CD4-positive, alpha-beta T cell treated with Interleukin-12 subunit alpha and Interleukin-12 subunit beta, for 1 hour (primary cell): ENCODE results near the gene TIMM50.
A peak's percentile ranks its signal among the peaks of the same experiment; 100 is the strongest.

Experiments
- DNase-seq: peaks from one replicate; pipeline ENCODE4 v3.0.0-alpha.2; 2020

The TIMM50 gene

DNA sequence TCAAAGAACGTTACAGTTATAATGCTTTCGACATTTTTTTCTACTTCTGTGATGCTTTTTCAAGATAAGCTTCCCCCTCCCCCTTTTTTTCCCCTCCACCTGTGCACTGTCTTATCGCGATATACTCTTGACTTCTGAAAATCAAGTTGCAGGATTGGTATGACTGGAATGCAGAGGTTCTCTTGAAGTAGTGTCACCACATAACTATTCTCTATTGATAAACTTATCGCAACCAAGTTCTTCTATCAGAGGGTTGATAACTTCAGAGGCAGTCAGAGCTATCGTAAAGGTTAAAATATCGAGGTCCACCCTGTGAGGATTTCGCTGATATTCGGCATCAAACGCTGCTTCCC, 58.5 kb downstream of the TIMM50 start:
- no peak for DNase-seq

DNA sequence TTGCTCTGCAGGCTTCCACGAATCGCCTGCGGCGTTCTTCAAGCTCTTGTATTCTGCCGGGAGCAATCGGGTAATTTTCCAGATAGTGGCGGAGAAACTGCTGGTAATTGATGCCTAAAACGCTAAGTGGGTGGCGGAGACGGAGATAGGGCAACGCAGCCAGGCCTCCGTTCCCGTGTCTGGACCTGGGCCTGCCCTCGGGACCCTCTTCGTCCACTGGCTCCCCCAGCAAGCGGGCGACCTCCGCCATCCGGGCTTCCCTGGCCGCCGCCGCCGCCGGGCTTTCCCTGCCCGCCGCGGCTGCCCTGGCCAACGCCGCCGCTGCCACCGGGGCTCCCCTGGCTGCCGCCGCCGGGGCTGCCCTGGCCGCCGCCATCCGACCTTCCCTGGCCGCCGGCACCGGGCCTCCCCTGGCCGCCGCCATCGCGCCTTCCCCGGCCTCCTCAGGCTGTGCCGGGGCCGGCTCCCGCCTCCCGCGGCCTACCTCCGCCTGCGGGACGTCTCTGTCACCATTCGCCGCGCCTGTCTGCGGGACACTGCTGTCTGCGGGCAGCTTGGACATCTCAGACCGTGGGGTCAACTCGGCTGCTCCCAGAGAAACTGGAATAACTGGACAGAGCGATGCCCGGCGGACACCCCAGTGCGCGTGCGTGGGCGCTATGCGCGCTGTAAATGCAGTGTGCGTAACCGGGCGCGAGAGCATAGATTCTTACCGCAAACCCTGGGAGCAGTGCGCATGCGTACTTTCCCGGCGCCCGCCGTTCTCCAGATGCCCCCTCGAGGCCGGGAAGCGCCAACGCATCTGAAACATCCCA, 59.1 kb downstream of the TIMM50 start, which contains the start of gene EID2:
EID2 (minus strand) TSS at position 644 of the 815 bp plus-strand sequence; CDS start at position 562, 82 bp downstream.
- DNase-seq = peak; percentile 95

DNA sequence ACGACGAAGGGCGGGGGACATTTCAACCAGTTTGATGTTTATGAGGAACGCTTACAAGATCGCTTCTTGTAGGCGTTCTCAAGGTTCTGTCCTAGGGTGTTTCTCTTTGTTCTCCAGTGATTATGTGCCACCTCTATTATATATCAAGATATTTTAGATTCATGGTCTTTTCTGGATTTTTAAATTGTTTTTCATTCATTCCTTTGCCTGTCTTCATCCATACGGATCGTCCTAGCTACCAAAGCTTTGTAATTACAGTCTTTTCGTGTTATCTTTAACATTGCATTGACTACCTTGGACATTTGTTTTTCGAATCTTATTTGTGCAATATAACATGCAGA, 59.7 kb downstream of the TIMM50 start:
- DNase-seq = no peak
